Breast epithelium (tissue), 4 donors: ENCODE results near the gene COX20. TPM values are rescaled to one million over a fixed set of nuclear protein-coding genes. Genes with fewer than 3 reads are reported as not detected.

ENCODE experiments used
- DNase-seq, 2 donors: peaks; one replicate each; pipeline ENCODE4 v3.0.0-alpha.2; 2019; ENCODE audit warnings: low spot score in 2 of 2
- H3K27ac ChIP-seq, 2 donors: fragments of 200-600 bp; sonication (generic) in 1 of 2; one replicate each; pipeline ENCODE4 v1.5.1; 2016 to 2019; ENCODE audit warnings: mild to moderate bottlenecking in 1 of 2
- H3K27me3 ChIP-seq, 2 donors: fragments of 200-600 bp; sonication (generic) in 1 of 2; one replicate each; pipeline versions ENCODE4 v1.5.1 to v1.6.0; 2017 to 2019; ENCODE audit warnings: control low read depth in 1 of 2, mild to moderate bottlenecking in 1 of 2
- H3K36me3 ChIP-seq: fragments of 200-600 bp; one replicate; pipeline ENCODE4 v1.5.1; 2019
- H3K4me1 ChIP-seq, 2 donors: fragments of 200-600 bp; sonication (generic); one replicate each; pipeline ENCODE4 v1.5.1; 2016 to 2019; ENCODE audit warnings: control low read depth in 1 of 2
- H3K4me3 ChIP-seq, 3 donors: fragments of 200-600 bp; sonication (generic); 1 replicate in 2 of 3; 2 replicates in 1 of 3; pipeline ENCODE4 v1.5.1; 2016 to 2019; ENCODE audit warnings: mild to moderate bottlenecking in 3 of 3, moderate library complexity in 2 of 3
- H3K9me3 ChIP-seq, 2 donors: fragments of 200-600 bp; sonication (generic) in 1 of 2; one replicate each; pipeline ENCODE4 v1.5.1; 2016 to 2019; ENCODE audit warnings: control low read depth in 1 of 2
- CTCF ChIP-seq, 3 donors: fragments of 450-650 bp; IDR thresholded peaks; one replicate each; pipeline ENCODE4 v1.5.1; 2016 to 2017; ENCODE audit warnings: antibody characterized with exemption in 3 of 3, mild to moderate bottlenecking in 3 of 3, moderate library complexity in 3 of 3
- POLR2A ChIP-seq: fragments of 450-650 bp; IDR thresholded peaks from one replicate; pipeline ENCODE4 v1.6.1; 2016; ENCODE audit warnings: antibody characterized with exemption, mild to moderate bottlenecking, moderate library complexity
- POLR2AphosphoS5 ChIP-seq, 3 donors: sonication (generic); formaldehyde crosslinking; IDR thresholded peaks; one replicate each; pipeline ENCODE4 v1.6.1; 2017; ENCODE audit warnings: antibody characterized with exemption in 3 of 3
- intact Hi-C: fragments of 100-400 bp; cut with DNase I; formaldehyde crosslinking; loops from one replicate; pipeline ENCODE4 v1.15.1; 2023; ENCODE audit warnings: low total_unique reads
- total RNA-seq, 3 donors: library from RNA; depleted of rRNA; stranded (reverse); fragments of >200 nt; gene quantifications; one replicate each; pipeline ENCODE4 v1.1.0, GENCODE V29; 2016

Gene COX20
- total RNA-seq, 3 donors from 2014 or later: 31.4 to 42.6 (median 35.7) TPM

GRCh38 chr1:244807138-244807537 lies 28.3 kb upstream of the COX20 start:
- Histone ChIP-seq H3K36me3 (no peaks in the 10 kb centered on the region), H3K4me3 (no peak overlapping the region), H3K4me1 (no peaks in the 10 kb centered on the region), H3K27ac (no peak overlapping the region), H3K27me3 (no peaks in the 10 kb centered on the region), H3K9me3 (no peaks in the 10 kb centered on the region)
- no peak for TF ChIP-seq POLR2A
- TF ChIP-seq CTCF (IDR thresholded peaks at IDR 0.05): no peak
- TF ChIP-seq POLR2AphosphoS5 (IDR thresholded peaks at IDR 0.05): no peak
- DNase-seq: no peak
- intact Hi-C loops: no loop called here

- H3K9me3 ChIP-seq: no peaks in the 10 kb centered on the region
- TF ChIP-seq POLR2A: no peak
- no peak for TF ChIP-seq POLR2AphosphoS5 (IDR thresholded peaks at IDR 0.05)
- no peak for TF ChIP-seq CTCF (IDR thresholded peaks at IDR 0.05)
- intact Hi-C loops: no loop called here
- H3K36me3 ChIP-seq: no peaks in the 10 kb centered on the region
- no peak overlapping the region for H3K27ac ChIP-seq
- H3K4me3 ChIP-seq: no peak overlapping the region
- no peaks in the 10 kb centered on the region for H3K4me1 ChIP-seq
- no peak for DNase-seq
- no peaks in the 10 kb centered on the region for H3K27me3 ChIP-seq
Measured at GRCh38 chr1:244810221-244810620, 25.2 kb upstream of the COX20 start.

- no peak for TF ChIP-seq POLR2A
- no peak for TF ChIP-seq POLR2AphosphoS5 (IDR thresholded peaks at IDR 0.05)
- TF ChIP-seq CTCF (IDR thresholded peaks at IDR 0.05): no peak
- intact Hi-C loops: no loop called here
- H3K9me3 ChIP-seq: no peaks in the 10 kb centered on the region
- no peaks in the 10 kb centered on the region for H3K4me1 ChIP-seq
- no peaks in the 10 kb centered on the region for H3K36me3 ChIP-seq
- H3K4me3 ChIP-seq: no peak overlapping the region
- no peaks in the 10 kb centered on the region for H3K27me3 ChIP-seq
- no peak for DNase-seq
- no peak overlapping the region for H3K27ac ChIP-seq
Measured at GRCh38 chr1:244813327-244813726, 22.1 kb upstream of the COX20 start.

GRCh38 chr1:244815600-244816099 lies 19.8 kb upstream of the COX20 start:
- TF ChIP-seq POLR2A (no peak), CTCF (IDR thresholded peaks at IDR 0.05) (no peak), POLR2AphosphoS5 (IDR thresholded peaks at IDR 0.05) (no peak)
- no peak overlapping the region for H3K27ac ChIP-seq
- no peak for DNase-seq
- H3K4me3 ChIP-seq: peak overlapping the region in 1 of 3 donors; percentile 23
- no peaks in the 10 kb centered on the region for H3K4me1 ChIP-seq
- H3K9me3 ChIP-seq: no peaks in the 10 kb centered on the region
- intact Hi-C loops: no loop called here
- no peaks in the 10 kb centered on the region for H3K27me3 ChIP-seq
- no peaks in the 10 kb centered on the region for H3K36me3 ChIP-seq

GRCh38 chr1:244817415-244817894 lies 18.0 kb upstream of the COX20 start:
- no peaks in the 10 kb centered on the region for H3K36me3 ChIP-seq
- no peak for TF ChIP-seq POLR2A
- TF ChIP-seq CTCF (IDR thresholded peaks at IDR 0.05): no peak
- TF ChIP-seq POLR2AphosphoS5 (IDR thresholded peaks at IDR 0.05): no peak
- no peaks in the 10 kb centered on the region for H3K9me3 ChIP-seq
- DNase-seq: no peak
- H3K27ac ChIP-seq: no peak overlapping the region
- no peak overlapping the region for H3K4me3 ChIP-seq
- intact Hi-C loops: no loop called here
- H3K27me3 ChIP-seq: no peaks in the 10 kb centered on the region
- no peaks in the 10 kb centered on the region for H3K4me1 ChIP-seq
